ENCODE results near the gene FBXO46. TPM values are rescaled to one million over a fixed set of nuclear protein-coding genes. Genes with fewer than 3 reads are reported as not detected.
A peak's percentile ranks its signal among the peaks of the same experiment; 100 is the strongest.

FBXO46 gene
- total and polyA plus RNA-seq, 12 donors: 5.2 to 13.5 (median 9.1) TPM

- no peak overlapping the region for H3K27ac ChIP-seq
- no peak for ATAC-seq
- no peaks in the 10 kb centered on the region for H3K9me3 ChIP-seq
- H3K4me1 ChIP-seq: peaks cover 8 to 44% (median 29%) of the 10 kb centered on the region in 9 donors
- TF ChIP-seq CTCF (IDR thresholded peaks at IDR 0.05): no peak
- H3K4me3 ChIP-seq: no peak overlapping the region
- no peak for DNase-seq
- WGBS, 2 donors: 95 to 96% methylated on average over 28 of the region's 28 CpGs
- H3K36me3 ChIP-seq: peaks cover 0 to 54% (median 30%) of the 10 kb centered on the region in 9 donors
- H3K27me3 ChIP-seq: peaks cover 0 to 90% (median 0%) of the 10 kb centered on the region in 7 donors
- intact Hi-C loops (cut with DNase I): no loop called here
These were observed 47.4 kb upstream of the FBXO46 start for GRCh38 chr19:45778010-45778661.

GRCh38 chr19:45777395-45777961 lies 46.8 kb upstream of the FBXO46 start:
- Histone ChIP-seq H3K4me3 (no peak overlapping the region), H3K4me1 (peaks cover 6 to 39% (median 23%) of the 10 kb centered on the region in 9 donors), H3K27me3 (peaks cover 0 to 90% (median 0%) of the 10 kb centered on the region in 7 donors), H3K36me3 (peaks cover 0 to 60% (median 30%) of the 10 kb centered on the region in 9 donors), H3K9me3 (no peaks in the 10 kb centered on the region), H3K27ac (no peak overlapping the region)
- TF ChIP-seq CTCF (IDR thresholded peaks at IDR 0.05): no peak
- intact Hi-C loops (cut with DNase I): no loop called here
- 95 to 96% methylated on average over 34 of the region's 34 CpGs for WGBS, 2 donors
- DNase-seq (no peak), ATAC-seq (no peak)

- DNase-seq (no peak), ATAC-seq (no peak)
- Histone ChIP-seq H3K36me3 (peaks cover 0 to 76% (median 33%) of the 10 kb centered on the region in 9 donors), H3K4me1 (peaks cover 3 to 33% (median 9%) of the 10 kb centered on the region in 9 donors), H3K9me3 (no peaks in the 10 kb centered on the region), H3K27ac (no peak overlapping the region), H3K4me3 (no peak overlapping the region), H3K27me3 (peaks cover 0 to 84% (median 0%) of the 10 kb centered on the region in 7 donors)
- intact Hi-C loops (cut with DNase I): no loop called here
- peak in 1 of 9 donors; percentile 7 for TF ChIP-seq CTCF (IDR thresholded peaks at IDR 0.05)
- WGBS, 2 donors: 80 to 86% methylated on average over 9 of the region's 9 CpGs
These were observed 44.1 kb upstream of the FBXO46 start for GRCh38 chr19:45774765-45775164.

- Histone ChIP-seq H3K27ac (peak overlapping the region in 2 of 10 donors; percentile 7 to 39), H3K4me1 (peaks cover 4 to 29% (median 7%) of the 10 kb centered on the region in 9 donors), H3K4me3 (no peak overlapping the region), H3K9me3 (no peaks in the 10 kb centered on the region), H3K36me3 (peaks cover 0 to 72% (median 29%) of the 10 kb centered on the region in 9 donors), H3K27me3 (peaks cover 0 to 70% (median 0%) of the 10 kb centered on the region in 7 donors)
- no peak for TF ChIP-seq CTCF (IDR thresholded peaks at IDR 0.05)
- intact Hi-C loops (cut with DNase I): no loop called here
- no peak for DNase-seq
- no peak for ATAC-seq
- 7 to 16% methylated on average over 2 of the region's 2 CpGs for WGBS, 2 donors
These were observed 42.7 kb upstream of the FBXO46 start for GRCh38 chr19:45773384-45773783.

All from heart right ventricle (tissue), 16 donors.